ENCODE measurements around the gene ZNF718. TPM values are rescaled to one million over a fixed set of nuclear protein-coding genes. Genes with fewer than 3 reads are reported as not detected.

Gene ZNF718
- total and polyA plus RNA-seq, 10 of the 15 experiments (the other 5 are each of a cell fraction or from before 2014, with no cell fraction given), result 1.1 to 7.0 (median 3.9) TPM

DNA sequence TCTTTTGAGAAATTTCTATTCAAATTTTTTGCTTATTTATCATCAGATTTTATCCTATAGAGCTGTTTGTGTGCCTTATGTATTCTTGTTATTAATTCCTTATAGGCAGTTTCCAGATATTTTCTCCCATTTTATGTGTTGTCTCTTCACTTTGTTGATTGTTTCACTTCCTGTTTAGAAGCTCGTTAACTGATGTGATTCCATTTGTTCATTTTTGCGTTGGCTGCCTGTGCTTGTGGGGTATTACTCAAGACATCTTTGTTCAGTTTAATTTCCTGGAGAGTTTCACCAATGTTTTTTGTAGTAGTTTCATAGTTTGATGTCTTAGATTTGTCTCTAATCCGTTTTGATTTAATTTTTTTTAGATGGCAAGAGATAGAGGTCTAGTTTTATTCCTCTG lies 14.6 kb downstream of the ZNF718 start:
- Histone ChIP-seq H3K4me3 (no peak overlapping the region), H3K27ac (ENCODE audit: control insufficient read depth, insufficient read depth) (no peak overlapping the region), H3K4me1 (ENCODE audit: control insufficient read depth, insufficient read depth, low read length) (no peaks in the 10 kb centered on the region), H4K20me1 (ENCODE audit: control insufficient read depth, insufficient read depth) (no peaks in the 10 kb centered on the region), H3K79me2 (ENCODE audit: control insufficient read depth, insufficient read depth, low read length) (peaks cover 13% of the 10 kb centered on the region), H3K4me2 (ENCODE audit: control insufficient read depth, insufficient read depth) (no peak overlapping the region), H2AFZ (ENCODE audit: control insufficient read depth, low read depth, low read length) (no peak overlapping the region), H3K36me3 (ENCODE audit: control insufficient read depth in 2 of 2, insufficient read depth in 2 of 2, low read length in 1 of 2) (peaks cover 6 to 31% of the 10 kb centered on the region in 2 experiments), H3K27me3 (replicated peaks in 1 of 2; ENCODE audit: control insufficient read depth in 2 of 2, insufficient read depth in 2 of 2, low read length in 1 of 2) (no peaks in the 10 kb centered on the region), H3K9me3 (replicated peaks; ENCODE audit: control insufficient read depth, insufficient read depth, low read length) (peaks cover 69% of the 10 kb centered on the region), H3K9ac (ENCODE audit: control insufficient read depth, insufficient read depth, low read length) (no peak overlapping the region)
- CTCF ChIA-PET, result interaction anchor here (0.6 kb wide), 1 partner anchor 18 kb away, joined by 3 read pairs; no protein-coding TSS in a partner anchor
- RAD21 ChIA-PET (ENCODE audit: unreplicated experiment), result no interaction called here
- intact Hi-C loops (cut with micrococcal nuclease; ENCODE audit: unreplicated experiment) (no loop called here), in situ Hi-C loops (cut with MboI) (no loop called here)
- SMC1A ChIA-PET (ENCODE audit: uncharacterized antibody, unreplicated experiment), result interaction anchor here (1.3 kb wide), 1 partner anchor 14 kb away, joined by 3 read pairs; no protein-coding TSS in a partner anchor
- BruUV-seq (replicated peaks), result no TSS peak
- DNase-seq (ENCODE audit: low read depth, low spot score), result no peak
- 81% methylated on average over 3 of the region's 3 CpGs for WGBS (ENCODE audit: insufficient coverage, insufficient replicate concordance, low lambda C conversion rate, missing lambda C conversion rate)
- no peak for ATAC-seq
- no peak for FAIRE-seq
- TF ChIP-seq SUZ12 (IDR thresholded peaks at IDR 0.05; ENCODE audit: unreplicated experiment) (no peak), NFYA (IDR thresholded peaks at IDR 0.05; ENCODE audit: borderline replicate concordance, low read depth, low read length) (no peak), STAT1 (conservative IDR thresholded peaks at IDR 0.05) (no peak)
- TF ChIP-seq, protein P1, sequence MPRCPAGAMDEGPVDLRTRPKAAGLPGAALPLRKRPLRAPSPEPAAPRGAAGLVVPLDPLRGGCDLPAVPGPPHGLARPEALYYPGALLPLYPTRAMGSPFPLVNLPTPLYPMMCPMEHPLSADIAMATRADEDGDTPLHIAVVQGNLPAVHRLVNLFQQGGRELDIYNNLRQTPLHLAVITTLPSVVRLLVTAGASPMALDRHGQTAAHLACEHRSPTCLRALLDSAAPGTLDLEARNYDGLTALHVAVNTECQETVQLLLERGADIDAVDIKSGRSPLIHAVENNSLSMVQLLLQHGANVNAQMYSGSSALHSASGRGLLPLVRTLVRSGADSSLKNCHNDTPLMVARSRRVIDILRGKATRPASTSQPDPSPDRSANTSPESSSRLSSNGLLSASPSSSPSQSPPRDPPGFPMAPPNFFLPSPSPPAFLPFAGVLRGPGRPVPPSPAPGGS (IDR thresholded peaks at IDR 0.05; ENCODE audit: borderline replicate concordance, insufficient read depth, low read depth, low read length, poor library complexity, severe bottlenecking), result no peak
- POLR2A ChIA-PET, result interaction anchor here (1.4 kb wide), 1 partner anchor 14 kb away, joined by 5 read pairs; the partner anchor contains the start of gene ZNF718

DNA sequence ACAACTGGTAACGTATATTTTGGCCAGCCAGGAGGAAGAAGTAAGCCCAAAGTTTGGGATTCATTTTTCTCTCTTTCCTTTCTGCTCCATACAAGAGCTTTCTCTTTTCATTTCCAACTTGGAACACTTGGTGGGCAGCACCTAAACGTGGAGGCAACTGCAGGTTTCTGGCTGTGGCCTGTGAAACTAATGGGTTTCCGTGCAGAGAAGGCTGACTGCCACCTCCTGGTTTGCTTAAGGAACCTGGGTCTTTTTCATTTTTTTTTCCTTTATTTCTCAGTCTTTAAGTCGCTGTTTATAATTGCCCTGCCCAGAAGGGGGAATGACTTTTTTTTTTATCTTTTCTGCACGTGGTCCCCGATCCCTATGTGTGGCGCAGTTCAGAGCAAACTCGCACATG lies 15.4 kb downstream of the ZNF718 start:
- H4K20me1 ChIP-seq (ENCODE audit: control insufficient read depth, insufficient read depth), result no peaks in the 10 kb centered on the region
- FAIRE-seq, result no peak
- ChIA-PET SMC1A (ENCODE audit: uncharacterized antibody, unreplicated experiment) (no interaction called here), RAD21 (ENCODE audit: unreplicated experiment) (no interaction called here), POLR2A (no interaction called here), CTCF (no interaction called here)
- no peak overlapping the region for H3K9ac ChIP-seq (ENCODE audit: control insufficient read depth, insufficient read depth, low read length)
- no peak overlapping the region for H3K27ac ChIP-seq (ENCODE audit: control insufficient read depth, insufficient read depth)
- intact Hi-C loops (cut with micrococcal nuclease; ENCODE audit: unreplicated experiment) (no loop called here), in situ Hi-C loops (cut with MboI) (no loop called here)
- DNase-seq (ENCODE audit: low read depth, low spot score), result no peak
- WGBS (ENCODE audit: insufficient coverage, insufficient replicate concordance, low lambda C conversion rate, missing lambda C conversion rate), result 94% methylated on average over 8 of the region's 8 CpGs
- ATAC-seq, result no peak
- BruUV-seq (replicated peaks), result no TSS peak
- no peak for TF ChIP-seq PKNOX1 (IDR thresholded peaks at IDR 0.05)
- TF ChIP-seq SUZ12 (IDR thresholded peaks at IDR 0.05; ENCODE audit: unreplicated experiment), result no peak
- TF ChIP-seq PML (IDR thresholded peaks at IDR 0.05; ENCODE audit: low read length), result no peak
- H3K36me3 ChIP-seq (ENCODE audit: control insufficient read depth in 2 of 2, insufficient read depth in 2 of 2, low read length in 1 of 2), result peaks cover 6 to 24% of the 10 kb centered on the region in 2 experiments
- H3K4me2 ChIP-seq (ENCODE audit: control insufficient read depth, insufficient read depth), result no peak overlapping the region
- H2AFZ ChIP-seq (ENCODE audit: control insufficient read depth, low read depth, low read length), result no peak overlapping the region
- H3K9me3 ChIP-seq (replicated peaks; ENCODE audit: control insufficient read depth, insufficient read depth, low read length), result peaks cover 66% of the 10 kb centered on the region
- no peak overlapping the region for H3K4me3 ChIP-seq
- H3K4me1 ChIP-seq (ENCODE audit: control insufficient read depth, insufficient read depth, low read length), result no peaks in the 10 kb centered on the region
- H3K79me2 ChIP-seq (ENCODE audit: control insufficient read depth, insufficient read depth, low read length), result peaks cover 12% of the 10 kb centered on the region
- no peaks in the 10 kb centered on the region for H3K27me3 ChIP-seq (replicated peaks in 1 of 2; ENCODE audit: control insufficient read depth in 2 of 2, insufficient read depth in 2 of 2, low read length in 1 of 2)

All from GM12878 (cell line).